Activated effector memory CD4-positive, alpha-beta T cell treated with anti-CD3 and anti-CD28 coated beads, Interleukin-2, amount 50 U/mL, for 16 hours (primary cell): ENCODE measurements around the gene GFRA1.

Experiments
- DNase-seq: peaks from one replicate; pipeline ENCODE4 v3.0.0-alpha.2; 2020

Gene GFRA1

GRCh38 chr10:116240157-116240950, 32.7 kb downstream of the GFRA1 start:
- DNase-seq: no peak

GRCh38 chr10:116239229-116239628, 33.8 kb downstream of the GFRA1 start:
- DNase-seq: no peak

- no peak for DNase-seq
Measured at GRCh38 chr10:116237970-116238369, 35.0 kb downstream of the GFRA1 start.

GRCh38 chr10:116237260-116237659, 35.7 kb downstream of the GFRA1 start:
- DNase-seq: no peak

GRCh38 chr10:116233230-116233629, 39.8 kb downstream of the GFRA1 start:
- DNase-seq: no peak

GRCh38 chr10:116232613-116233012, 40.4 kb downstream of the GFRA1 start:
- no peak for DNase-seq

GRCh38 chr10:116226766-116227165, 46.2 kb downstream of the GFRA1 start:
- DNase-seq: no peak

GRCh38 chr10:116226053-116226452, 47.0 kb downstream of the GFRA1 start:
- no peak for DNase-seq

GRCh38 chr10:116223289-116223688, 49.7 kb downstream of the GFRA1 start:
- no peak for DNase-seq

- DNase-seq: no peak
Measured at GRCh38 chr10:116221053-116221452, 52.0 kb downstream of the GFRA1 start.

GRCh38 chr10:116216676-116217075, 56.3 kb downstream of the GFRA1 start:
- no peak for DNase-seq

- DNase-seq: no peak
Measured at GRCh38 chr10:116215651-116216050, 57.4 kb downstream of the GFRA1 start.

GRCh38 chr10:116211682-116212081, 61.3 kb downstream of the GFRA1 start:
- DNase-seq: no peak

GRCh38 chr10:116210588-116211346, 62.2 kb downstream of the GFRA1 start:
- DNase-seq: no peak

GRCh38 chr10:116209781-116210180, 63.2 kb downstream of the GFRA1 start:
- DNase-seq: no peak

- no peak for DNase-seq
Measured at GRCh38 chr10:116208956-116209567, 63.9 kb downstream of the GFRA1 start.

- no peak for DNase-seq
Measured at GRCh38 chr10:116207690-116208089, 65.3 kb downstream of the GFRA1 start.

- DNase-seq: no peak
Measured at GRCh38 chr10:116203661-116204060, 69.3 kb downstream of the GFRA1 start.

GRCh38 chr10:116201670-116202430, 71.2 kb downstream of the GFRA1 start:
- DNase-seq: no peak

- DNase-seq: no peak
Measured at GRCh38 chr10:116201011-116201410, 72.0 kb downstream of the GFRA1 start.

- DNase-seq: no peak
Measured at GRCh38 chr10:116198676-116199035, 74.3 kb downstream of the GFRA1 start.

- DNase-seq: no peak
Measured at GRCh38 chr10:116197946-116198675, 74.9 kb downstream of the GFRA1 start.
